HG03439 (cell line): ENCODE measurements around the gene SLC1A7.
"Not testable (repeated sequence)": the region's sequence is repeated elsewhere in the genome, so short reads cannot be mapped to it uniquely, and the experiment has no call there.

Experiments used
- ATAC-seq: cut with Tn5 transposase; IDR thresholded peaks from one replicate; pipeline ENCODE4 v1.9.1; 2021; ENCODE audit warnings: mild to moderate bottlenecking, moderate library complexity; ENCODE audit not compliant: unreplicated experiment

SLC1A7 gene

DNA sequence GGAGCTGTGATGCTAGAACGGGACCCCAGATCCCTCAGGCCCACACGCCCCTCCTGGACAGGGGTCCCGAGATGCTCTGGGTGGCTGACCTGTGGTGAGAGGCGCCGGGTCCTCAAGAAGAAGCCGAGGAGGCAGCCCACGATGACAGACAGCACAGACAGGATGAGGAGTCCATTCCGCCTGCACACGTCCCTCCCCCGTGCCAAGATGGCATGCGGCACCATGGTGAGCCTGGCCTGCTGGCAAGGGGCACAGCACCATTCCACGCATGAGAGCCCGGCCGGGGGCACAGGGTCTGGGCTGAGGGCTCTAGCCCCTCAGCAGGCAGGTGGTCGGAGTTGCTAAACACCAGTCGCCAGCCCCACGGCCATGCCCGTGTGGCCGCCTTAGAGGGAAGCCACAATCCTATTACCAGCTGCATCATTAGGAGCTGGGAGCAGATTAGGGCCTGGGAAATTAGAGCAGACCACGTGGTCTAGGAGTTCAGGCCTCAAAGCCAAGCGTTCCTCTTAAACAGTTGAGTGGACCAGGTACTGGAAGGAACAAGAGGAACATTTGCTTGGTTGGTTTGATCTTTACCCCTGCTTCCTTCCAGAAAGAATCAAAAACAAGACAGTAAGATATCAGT is at the start of gene SLC1A7:
SLC1A7 (minus strand) TSS at position 413 of the 628 bp plus-strand sequence; CDS start at position 224, 189 bp downstream.
- ATAC-seq = no peak

DNA sequence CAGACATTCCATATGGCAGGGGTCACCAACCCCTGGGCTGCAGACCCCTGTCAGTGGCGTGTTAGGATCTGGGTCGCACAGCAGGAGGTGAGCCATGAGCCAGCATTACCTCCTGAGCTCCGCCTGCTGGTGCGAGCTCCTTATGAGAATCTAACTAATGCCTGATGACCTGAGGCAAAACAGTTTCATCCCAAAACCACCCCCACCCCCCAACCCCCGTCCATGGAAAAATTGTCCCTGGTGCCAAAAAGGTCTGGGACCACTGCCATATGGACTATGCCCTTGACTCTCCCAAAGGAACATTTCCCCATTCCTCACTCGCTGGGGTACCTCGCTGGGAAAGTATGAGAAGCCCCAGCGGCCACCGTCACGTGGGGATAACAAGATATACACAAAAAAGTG is 47.8 kb upstream of the SLC1A7 start:
- ATAC-seq = no peak

DNA sequence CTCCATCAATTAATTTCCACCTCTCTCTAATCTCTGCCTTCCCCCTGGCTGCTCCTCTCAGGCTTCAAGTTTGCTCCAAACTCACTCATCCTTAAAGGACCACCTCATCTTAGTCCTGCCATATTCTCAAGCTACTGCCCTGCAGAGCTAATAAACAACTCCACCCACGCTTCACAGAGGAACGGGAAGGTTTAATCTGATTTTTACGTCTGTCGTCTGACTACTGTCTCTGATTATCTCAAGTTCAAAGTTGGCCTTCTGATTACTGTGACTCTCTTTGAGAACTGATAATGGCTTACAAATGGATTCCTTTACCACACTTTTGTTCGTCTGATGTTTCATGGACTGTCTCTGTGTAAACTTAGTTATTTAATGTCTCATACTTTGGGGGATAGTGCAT is 46.6 kb upstream of the SLC1A7 start:
- no peak for ATAC-seq

DNA sequence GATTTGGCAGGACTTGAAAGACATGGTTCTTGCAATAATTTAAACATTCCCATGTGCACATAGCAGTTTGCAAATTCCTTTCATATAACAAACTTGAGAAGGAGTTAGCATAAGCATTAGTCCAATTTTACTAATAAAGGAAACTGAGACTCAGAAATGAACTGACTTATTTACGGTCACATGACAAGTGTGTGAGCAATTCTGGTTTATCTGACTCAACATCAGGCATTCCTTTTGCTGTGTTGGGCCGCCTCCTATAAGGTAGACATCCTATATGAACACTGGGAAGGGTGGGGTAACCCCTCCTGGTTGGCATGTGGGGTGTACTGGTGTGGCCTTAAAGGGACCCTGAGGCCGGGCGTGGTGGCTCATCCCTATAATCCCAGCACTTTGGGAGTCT is 45.7 kb upstream of the SLC1A7 start:
- no peak for ATAC-seq

DNA sequence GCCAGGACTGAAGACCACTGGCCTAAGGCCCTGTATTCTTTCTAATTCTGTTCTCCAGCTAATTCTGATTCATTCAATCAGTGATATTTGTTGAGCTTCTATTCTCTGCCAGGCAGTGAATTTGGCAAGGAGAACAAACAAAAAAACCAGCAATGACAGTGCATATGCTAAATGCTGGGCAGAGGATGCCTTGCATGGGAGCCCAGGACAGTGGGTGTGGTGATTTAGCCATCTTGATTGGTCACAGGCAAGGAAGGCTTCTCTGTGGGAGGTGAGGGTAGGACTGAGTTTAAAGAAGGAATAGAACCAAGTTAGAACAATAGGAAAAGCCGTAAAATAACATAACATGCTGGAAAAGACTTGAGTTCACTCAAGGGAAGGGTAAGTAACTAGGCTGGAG is 45.0 kb upstream of the SLC1A7 start:
- ATAC-seq = no peak

DNA sequence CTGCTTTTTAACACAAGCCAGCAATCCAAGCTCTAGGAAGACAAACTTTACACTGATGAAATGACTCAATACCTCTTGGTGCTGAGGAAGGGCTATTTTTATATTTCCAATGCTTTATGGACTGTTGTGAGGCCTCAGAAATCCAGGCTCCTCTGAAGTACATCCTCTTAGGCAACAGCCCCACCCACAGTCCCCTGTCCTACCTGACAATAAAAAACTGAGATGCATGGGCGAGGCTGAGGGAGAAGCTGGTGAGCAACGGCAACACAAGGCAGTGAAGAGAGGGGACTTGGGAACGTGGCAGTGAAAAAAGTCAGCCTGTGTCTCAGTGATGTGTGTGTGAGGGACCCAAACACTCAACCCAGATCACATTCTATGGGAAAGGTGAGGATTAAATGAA is 44.1 kb upstream of the SLC1A7 start:
- no peak for ATAC-seq

DNA sequence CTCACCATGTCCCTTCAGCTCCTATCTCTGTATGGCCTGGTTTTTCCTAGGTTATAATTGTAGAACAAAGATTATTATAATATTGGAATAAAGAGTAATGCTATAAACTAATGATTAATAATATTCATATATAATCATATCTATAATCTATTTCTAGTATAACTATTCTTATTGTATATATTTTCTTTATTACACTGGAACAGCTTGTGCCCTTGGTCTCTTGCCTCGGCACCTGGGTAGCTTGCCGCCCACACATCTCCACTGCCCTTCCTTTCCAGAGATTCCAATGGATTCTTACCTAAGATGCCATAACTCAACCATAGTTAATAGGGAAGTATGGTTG is 43.5 kb upstream of the SLC1A7 start:
- ATAC-seq = not testable (repeated sequence)

DNA sequence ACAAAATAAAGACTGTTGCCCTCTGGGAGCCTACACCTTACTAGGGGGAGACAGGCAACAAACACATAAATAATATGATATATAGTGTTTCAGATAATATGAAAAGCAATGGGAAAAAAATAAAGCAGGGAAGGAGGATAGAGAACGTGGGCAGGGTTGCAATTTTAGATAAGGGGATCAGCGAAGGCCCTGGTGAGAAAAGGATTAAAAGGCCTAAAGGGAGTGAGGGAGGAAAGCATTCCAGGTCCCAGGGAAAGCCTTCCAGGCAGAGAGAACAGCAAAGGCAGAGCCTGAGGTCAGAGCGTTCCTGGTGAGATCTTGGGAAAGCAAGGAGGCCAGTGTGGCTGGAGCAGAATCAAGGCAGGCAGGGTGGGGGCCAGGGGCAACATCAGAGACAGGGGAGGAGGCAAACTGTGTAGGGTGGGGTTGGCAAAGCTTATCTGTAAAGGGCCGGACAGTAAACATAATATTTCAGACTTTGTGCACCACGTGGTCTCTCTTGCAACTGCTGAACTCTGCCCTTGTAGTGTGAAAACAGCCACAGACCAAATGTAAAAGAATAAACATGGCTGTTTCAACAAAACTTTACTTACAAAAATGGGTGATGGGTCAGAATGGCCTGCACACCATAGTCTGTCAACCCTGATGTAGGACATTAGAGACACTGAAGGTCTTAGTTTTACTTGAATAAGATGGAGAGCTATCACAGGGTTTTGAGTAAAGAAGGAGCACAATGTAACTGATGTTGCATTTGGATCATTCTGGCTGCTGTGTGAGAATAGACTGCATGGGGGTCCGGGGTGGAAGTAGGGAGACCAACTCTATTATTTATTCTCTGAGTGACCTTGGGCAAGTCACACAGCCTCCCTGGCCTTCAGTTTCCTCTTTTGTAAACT is 40.9 kb upstream of the SLC1A7 start:
- no peak for ATAC-seq

DNA sequence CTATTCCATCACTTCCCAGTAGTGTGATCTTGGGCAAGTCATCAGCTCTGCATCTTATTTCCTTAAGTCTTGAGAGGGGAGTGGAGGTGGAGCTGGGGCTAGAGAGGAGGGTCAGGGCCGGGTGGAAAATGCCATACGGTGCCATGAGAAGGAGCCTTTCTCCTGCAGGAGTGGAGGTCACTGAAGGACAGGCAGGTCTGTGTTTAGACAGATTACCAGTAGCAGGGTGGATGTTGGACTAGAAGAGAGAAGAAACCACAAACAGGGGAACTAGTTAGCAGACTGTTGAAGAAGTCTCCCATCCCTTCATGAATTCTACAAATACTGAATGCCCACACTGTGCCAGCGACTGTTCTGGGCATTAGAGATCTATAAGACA is 40.3 kb upstream of the SLC1A7 start:
- no peak for ATAC-seq

DNA sequence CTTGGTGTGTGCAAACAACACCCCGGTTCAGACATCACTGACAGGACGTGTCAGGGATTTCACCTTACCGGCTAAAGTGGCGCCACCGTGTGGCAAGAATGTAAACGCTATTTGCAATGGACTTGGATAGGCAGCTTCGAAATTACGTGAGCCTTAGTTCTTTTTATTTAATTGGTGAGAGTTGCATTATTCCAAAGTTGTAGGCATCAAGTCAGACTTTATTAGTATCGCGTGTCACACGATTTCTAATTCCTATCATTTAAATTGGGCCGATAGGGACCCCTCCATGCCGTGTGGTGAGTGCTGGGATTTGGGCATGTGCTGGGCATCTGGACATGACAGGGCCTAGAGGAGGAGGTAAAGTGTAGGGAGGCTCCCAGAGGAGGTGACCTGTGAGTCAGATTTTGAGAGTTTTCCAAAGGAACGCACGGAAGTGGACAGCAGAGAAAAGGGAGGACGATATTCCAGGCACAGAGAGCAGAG is 39.7 kb upstream of the SLC1A7 start:
- ATAC-seq = no peak

DNA sequence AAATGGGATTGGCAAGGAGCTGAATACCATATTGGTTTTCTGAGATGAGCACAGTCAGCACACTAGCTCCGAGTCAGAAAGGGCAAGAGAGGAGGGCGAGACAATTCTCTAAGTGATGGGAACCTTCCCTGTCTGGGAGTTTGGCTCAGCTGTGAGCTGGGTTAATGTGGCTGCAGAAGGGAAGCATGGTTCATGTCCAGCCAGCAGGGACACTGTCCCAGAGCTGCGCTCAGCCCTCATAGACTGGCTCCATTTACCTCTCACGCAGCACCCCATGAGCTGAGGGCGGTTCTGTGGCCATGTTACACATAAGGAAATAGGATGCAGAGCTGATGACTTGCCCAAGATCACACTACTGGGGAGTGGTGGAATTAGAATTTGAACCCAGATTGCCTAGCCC is 38.5 kb upstream of the SLC1A7 start:
- ATAC-seq = no peak

DNA sequence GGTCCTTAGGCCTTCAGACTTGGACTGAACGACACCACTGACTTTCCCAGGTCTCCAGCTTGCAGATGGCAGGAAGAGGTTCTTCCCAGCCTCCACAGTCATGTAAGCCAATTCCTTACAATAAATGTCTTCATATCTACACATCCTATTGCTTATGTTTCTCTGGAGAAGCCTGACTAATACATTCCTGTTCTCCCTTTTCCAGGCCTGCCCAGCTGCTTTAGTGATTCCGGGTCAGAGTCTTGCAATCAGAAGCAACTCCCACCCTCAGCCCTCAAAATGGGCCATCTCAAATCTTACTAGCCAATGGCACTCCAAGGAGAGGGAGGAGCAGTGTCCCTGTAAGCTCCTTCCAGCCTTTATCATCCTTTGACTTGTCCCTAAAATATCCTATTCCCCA is 37.8 kb upstream of the SLC1A7 start:
- no peak for ATAC-seq

DNA sequence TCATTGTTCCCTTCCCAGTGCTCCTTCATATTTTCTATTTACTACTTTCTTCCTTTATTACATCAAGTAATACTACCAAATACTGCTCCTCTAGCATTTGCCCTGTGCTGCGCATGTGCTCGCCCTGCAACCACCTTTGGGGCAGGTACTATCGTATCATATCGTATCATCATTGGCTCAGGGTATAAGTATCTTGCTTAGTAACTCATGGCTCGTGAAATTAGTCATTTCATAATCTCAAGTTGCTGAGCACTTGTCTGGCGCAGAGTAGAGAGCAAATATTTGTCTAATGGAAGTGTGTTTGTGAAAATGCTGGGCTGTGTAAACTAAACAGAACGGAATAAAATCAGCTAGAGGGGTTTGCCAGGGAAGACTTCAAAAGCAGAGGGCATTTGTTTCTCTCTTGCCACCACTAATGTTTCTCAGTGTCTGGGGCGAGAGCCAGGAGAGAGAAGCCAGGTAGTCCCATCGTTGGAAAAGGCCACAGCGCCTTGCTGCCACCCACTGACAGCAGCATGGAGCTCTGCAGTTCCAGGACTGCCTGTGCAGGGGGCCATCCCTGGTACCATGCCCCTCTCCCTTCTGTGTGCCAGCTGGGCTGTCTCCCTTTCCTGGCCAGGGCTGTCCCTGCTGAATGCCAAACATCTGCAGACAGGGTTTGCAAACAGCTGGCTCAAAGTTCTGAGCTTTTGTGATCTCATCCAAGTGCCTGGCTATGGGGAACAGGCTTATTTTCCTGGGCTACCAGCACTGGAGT is 34.2 kb upstream of the SLC1A7 start:
- no peak for ATAC-seq

DNA sequence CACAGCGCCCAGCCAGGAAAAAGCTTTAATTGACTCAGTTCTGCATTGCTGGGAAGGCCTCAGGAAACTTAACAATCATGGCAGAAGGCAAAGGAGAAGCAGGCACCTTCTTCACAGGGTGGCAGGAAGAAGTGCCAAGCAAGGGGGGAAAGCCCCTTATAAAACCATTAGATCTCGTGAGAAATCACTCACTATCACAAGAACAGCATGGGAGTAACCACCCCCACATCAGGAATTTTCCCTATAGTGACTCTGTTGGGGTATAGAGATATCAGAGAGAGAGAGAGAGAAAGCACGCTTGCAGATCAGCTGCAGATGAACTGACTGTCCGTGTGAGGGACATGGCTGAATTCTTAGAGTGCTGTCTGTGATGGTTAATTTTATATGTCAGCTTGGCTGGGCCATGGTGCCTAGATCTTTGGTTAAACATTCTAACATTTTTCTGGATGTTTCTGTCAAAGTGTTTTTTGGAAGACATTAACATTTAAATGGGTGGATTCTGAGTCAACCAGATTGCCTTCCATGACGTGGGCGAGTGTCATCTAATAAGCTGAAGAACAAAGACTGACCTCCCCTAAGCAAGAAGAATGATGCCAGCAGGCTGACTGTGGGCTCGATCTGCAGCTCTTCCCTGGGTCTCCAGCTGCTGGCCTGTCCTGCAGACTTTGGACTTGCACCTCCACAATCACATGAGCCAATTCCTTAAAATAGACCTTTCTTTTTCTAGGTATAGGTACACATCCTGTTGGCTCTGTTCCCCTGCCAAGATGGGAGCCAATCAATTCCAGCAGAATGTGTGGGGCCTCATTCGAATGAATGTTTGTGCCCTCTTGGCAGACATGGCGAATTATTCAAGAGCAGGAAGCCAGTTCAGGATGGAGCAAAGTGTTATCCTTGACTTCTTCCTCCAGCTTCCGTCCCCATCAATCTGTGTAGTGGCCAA is 32.8 kb upstream of the SLC1A7 start:
- no peak for ATAC-seq

DNA sequence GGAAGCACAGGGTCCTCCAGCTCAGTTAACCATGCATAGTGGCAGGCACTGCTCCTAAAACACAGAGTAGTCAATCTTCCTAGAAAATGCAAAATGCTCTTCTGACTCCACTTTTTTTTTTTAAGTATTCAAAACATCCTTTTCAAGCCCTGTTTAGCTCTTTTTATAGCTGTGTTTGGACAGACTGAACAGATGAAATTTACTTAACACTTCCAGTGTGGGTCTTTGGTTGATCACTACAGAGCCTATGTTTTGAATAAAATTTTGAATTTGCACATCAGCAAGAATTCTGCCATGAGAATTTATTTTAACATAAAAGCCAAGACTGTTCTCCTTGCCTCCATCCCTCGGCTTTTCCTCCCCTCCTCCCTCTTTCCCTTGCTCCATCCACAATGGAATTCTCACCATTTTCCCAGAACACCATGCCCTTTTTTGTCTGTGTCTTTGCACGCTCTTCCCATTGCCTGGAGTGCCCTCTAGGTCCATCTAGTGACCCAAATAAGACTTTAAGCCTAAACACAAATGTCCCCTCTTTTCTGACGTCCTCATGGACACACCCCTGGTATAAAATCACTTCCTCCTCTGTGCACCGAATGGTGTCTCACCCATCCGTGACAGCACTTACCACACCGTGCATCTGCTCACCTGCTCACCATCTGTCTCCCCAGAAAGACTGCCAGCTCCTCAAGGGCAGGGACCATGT is 30.1 kb upstream of the SLC1A7 start:
- no peak for ATAC-seq

DNA sequence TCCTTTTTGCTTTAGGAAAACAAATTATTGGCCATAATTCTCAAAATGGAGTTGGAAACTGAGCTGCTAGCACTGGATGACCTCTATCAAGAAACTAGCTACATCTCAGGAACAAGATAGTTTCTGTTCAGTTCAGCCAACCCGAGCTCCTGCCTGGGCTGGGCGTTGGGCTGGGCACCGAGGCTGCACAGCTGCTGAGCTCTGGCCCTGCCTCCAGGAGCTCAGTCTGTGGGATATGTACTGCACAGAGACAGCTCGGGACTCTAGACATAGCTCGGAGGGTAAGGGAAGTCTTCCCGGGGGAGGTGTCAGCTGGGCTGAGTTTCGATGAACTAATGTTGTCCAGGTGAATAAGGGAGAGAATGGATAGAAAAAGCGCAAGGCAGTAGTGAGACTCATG is 24.5 kb upstream of the SLC1A7 start:
- ATAC-seq = no peak

DNA sequence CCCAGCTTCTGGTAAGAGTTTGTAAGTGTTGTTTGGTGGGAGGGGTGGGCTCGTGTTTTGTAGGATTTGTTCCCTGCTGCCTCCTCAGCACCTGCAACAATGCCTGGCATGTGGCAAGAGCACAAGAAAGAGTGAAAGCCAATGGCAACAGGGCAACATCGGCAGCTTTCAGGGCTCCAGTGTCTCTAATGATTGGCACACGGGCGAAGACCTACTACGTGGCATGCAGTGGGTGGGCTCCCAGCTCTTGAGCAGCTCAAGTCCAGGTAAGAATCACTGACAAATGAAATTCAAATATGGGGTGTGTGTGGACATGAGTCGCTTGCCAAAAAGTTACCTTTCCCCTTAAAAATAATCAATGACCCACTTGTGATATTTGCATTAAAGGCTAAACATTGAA is 23.9 kb upstream of the SLC1A7 start:
- ATAC-seq = no peak

DNA sequence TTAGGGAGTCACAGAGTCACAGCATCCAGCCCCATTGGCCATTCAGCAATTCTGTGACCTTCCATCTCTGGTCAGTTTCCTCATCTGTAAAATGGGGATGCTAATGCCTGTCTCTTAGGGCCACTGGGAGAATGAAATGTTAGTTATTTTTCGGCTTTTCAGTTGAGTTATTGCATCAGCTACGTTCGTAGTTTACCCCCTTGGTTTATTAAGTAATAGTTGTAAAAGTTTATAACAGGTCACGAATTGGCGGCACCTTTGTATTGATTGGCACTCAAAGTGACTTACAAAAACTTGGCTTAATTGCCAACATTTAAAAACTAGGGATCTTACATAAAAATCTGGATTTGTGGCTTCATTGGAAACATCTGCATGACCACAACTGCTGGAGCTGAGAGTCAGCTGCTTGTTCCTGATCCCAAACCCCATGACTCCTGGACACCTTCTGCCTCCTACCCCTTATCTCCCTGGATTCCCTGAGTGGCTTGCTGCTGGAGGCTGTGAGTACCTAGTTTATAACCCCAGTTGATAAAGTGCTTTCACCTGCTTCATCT is 23.0 kb upstream of the SLC1A7 start:
- ATAC-seq = no peak

DNA sequence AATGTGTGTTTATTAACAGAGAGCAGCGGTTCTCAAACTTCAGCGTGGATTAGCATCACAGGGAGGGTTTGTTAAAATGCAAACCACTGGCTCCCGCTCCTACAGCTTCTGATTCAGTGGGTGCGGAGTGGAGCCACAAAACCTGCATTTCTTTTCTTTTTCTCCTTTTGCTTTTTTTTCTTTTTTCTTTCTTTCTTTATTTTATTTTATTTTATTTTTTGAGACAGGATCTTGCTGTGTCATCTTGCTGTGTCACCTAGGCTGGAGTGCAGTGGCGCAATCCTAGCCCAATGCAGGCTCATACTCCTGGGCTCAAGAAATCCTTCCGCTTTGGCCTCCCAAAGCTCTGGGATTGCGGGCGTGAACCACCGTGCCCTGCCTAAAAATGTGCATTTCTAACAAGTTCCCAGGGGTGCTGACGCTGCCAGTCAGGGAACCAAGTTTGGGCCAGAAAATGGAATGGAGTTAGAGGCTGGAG is 20.9 kb upstream of the SLC1A7 start:
- ATAC-seq = no peak

DNA sequence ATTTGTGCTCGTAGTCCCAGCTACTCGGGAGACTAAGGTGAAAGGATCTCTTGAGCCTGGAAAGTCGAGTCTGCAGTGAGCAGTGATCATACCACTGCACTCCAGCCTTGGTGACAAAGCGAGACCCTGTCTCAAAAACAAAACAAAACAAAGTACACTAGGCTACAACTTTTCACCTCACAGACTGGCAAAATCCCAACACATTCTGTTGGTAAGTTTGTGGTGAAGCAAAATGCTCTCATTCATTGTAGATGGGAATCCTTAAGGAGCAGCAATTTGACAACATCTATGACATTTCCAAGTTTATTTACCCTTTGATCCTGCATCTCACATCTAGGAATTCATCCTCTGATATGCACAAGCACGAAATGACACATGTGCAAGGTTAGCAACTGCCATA is 20.2 kb upstream of the SLC1A7 start:
- no peak for ATAC-seq
